Measurements from ENCODE around the gene PNMA5. TPM values are rescaled to one million over a fixed set of nuclear protein-coding genes. Genes with fewer than 3 reads are reported as not detected.

PNMA5 gene
- total RNA-seq, 2 donors from 2014 or later: not detected

GRCh38 chrX:152950786-152951185 lies 43.1 kb downstream of the PNMA5 start:
- DNase-seq (ENCODE audit: low spot score) (no peak), ATAC-seq (ENCODE audit: insufficient number of reproducible peaks, low FRiP score, low read depth) (no peak)
- Histone ChIP-seq H3K27ac (no peak overlapping the region), H3K9me3 (no peaks in the 10 kb centered on the region), H3K4me1 (ENCODE audit: control insufficient read depth in 1 of 2, low read depth in 2 of 2) (no peaks in the 10 kb centered on the region), H3K27me3 (replicated peaks; ENCODE audit: insufficient read depth) (no peaks in the 10 kb centered on the region), H3K4me3 (no peak overlapping the region), H3K36me3 (no peaks in the 10 kb centered on the region)
- TF ChIP-seq CTCF (IDR thresholded peaks at IDR 0.05): no peak

GRCh38 chrX:152949114-152949513 lies 44.8 kb downstream of the PNMA5 start:
- H3K27me3 ChIP-seq (replicated peaks; ENCODE audit: insufficient read depth): no peaks in the 10 kb centered on the region
- DNase-seq (ENCODE audit: low spot score) (no peak), ATAC-seq (ENCODE audit: insufficient number of reproducible peaks, low FRiP score, low read depth) (no peak)
- H3K36me3 ChIP-seq: no peaks in the 10 kb centered on the region
- H3K27ac ChIP-seq: no peak overlapping the region
- TF ChIP-seq CTCF (IDR thresholded peaks at IDR 0.05): no peak
- no peak overlapping the region for H3K4me3 ChIP-seq
- no peaks in the 10 kb centered on the region for H3K4me1 ChIP-seq (ENCODE audit: control insufficient read depth in 1 of 2, low read depth in 2 of 2)
- H3K9me3 ChIP-seq: no peaks in the 10 kb centered on the region

- ATAC-seq (ENCODE audit: insufficient number of reproducible peaks, low FRiP score, low read depth): no peak
- H3K4me3 ChIP-seq: no peak overlapping the region
- no peaks in the 10 kb centered on the region for H3K36me3 ChIP-seq
- no peak overlapping the region for H3K27ac ChIP-seq
- H3K27me3 ChIP-seq (replicated peaks; ENCODE audit: insufficient read depth): no peaks in the 10 kb centered on the region
- peaks cover 0 to 6% of the 10 kb centered on the region in 2 donors for H3K4me1 ChIP-seq (ENCODE audit: control insufficient read depth in 1 of 2, low read depth in 2 of 2)
- no peak for TF ChIP-seq CTCF (IDR thresholded peaks at IDR 0.05)
- no peaks in the 10 kb centered on the region for H3K9me3 ChIP-seq
- no peak for DNase-seq (ENCODE audit: low spot score)
Observed at GRCh38 chrX:152946681-152947080, 47.2 kb downstream of the PNMA5 start.

GRCh38 chrX:152945021-152945979 lies 48.6 kb downstream of the PNMA5 start:
- H3K4me3 ChIP-seq: no peak overlapping the region
- no peak for TF ChIP-seq CTCF (IDR thresholded peaks at IDR 0.05)
- DNase-seq (ENCODE audit: low spot score) (no peak), ATAC-seq (ENCODE audit: insufficient number of reproducible peaks, low FRiP score, low read depth) (no peak)
- H3K4me1 ChIP-seq (ENCODE audit: control insufficient read depth in 1 of 2, low read depth in 2 of 2): peaks cover 0 to 6% of the 10 kb centered on the region in 2 donors
- no peaks in the 10 kb centered on the region for H3K9me3 ChIP-seq
- no peak overlapping the region for H3K27ac ChIP-seq
- no peaks in the 10 kb centered on the region for H3K27me3 ChIP-seq (replicated peaks; ENCODE audit: insufficient read depth)
- no peaks in the 10 kb centered on the region for H3K36me3 ChIP-seq

GRCh38 chrX:152943826-152944225 lies 50.1 kb downstream of the PNMA5 start:
- peaks cover 0 to 6% of the 10 kb centered on the region in 2 donors for H3K4me1 ChIP-seq (ENCODE audit: control insufficient read depth in 1 of 2, low read depth in 2 of 2)
- H3K27me3 ChIP-seq (replicated peaks; ENCODE audit: insufficient read depth): no peaks in the 10 kb centered on the region
- ATAC-seq (ENCODE audit: insufficient number of reproducible peaks, low FRiP score, low read depth): no peak
- H3K27ac ChIP-seq: no peak overlapping the region
- no peaks in the 10 kb centered on the region for H3K9me3 ChIP-seq
- no peak for DNase-seq (ENCODE audit: low spot score)
- H3K4me3 ChIP-seq: no peak overlapping the region
- H3K36me3 ChIP-seq: no peaks in the 10 kb centered on the region
- no peak for TF ChIP-seq CTCF (IDR thresholded peaks at IDR 0.05)

Data from thoracic aorta (tissue), 2 donors.